Immature natural killer cell (primary cell): Measurements from ENCODE around the gene NR4A3. TPM values are rescaled to one million over a fixed set of nuclear protein-coding genes. Genes with fewer than 3 reads are reported as not detected.
A peak's percentile ranks its signal among the peaks of the same experiment; 100 is the strongest.
"Not testable (repeated sequence)": the region's sequence is repeated elsewhere in the genome, so short reads cannot be mapped to it uniquely, and the experiment has no call there.

Source experiments
- DNase-seq, 3 donors: peaks; one replicate each; pipeline ENCODE4 v3.0.0; 2022; ENCODE audit warnings: mixed read lengths in 1 of 3
- H3K27ac Mint-ChIP-seq, 6 donors: one replicate each; pipeline ENCODE4 v1.8.0; 2020; ENCODE audit warnings: mixed read lengths in 6 of 6, mild to moderate bottlenecking in 5 of 6, inconsistent platforms in 4 of 6, moderate library complexity in 3 of 6
- H3K27me3 Mint-ChIP-seq, 3 donors: one replicate each; pipeline ENCODE4 v1.8.0; 2020 to 2021; ENCODE audit warnings: low read depth in 3 of 3, mild to moderate bottlenecking in 3 of 3, mixed read lengths in 3 of 3, moderate library complexity in 3 of 3, inconsistent platforms in 1 of 3
- H3K36me3 Mint-ChIP-seq, 3 donors: one replicate each; pipeline ENCODE4 v1.8.0; 2020; ENCODE audit warnings: mixed read lengths in 3 of 3, inconsistent platforms in 2 of 3, mild to moderate bottlenecking in 2 of 3
- H3K4me1 Mint-ChIP-seq, 2 donors: one replicate each; pipeline ENCODE4 v1.8.0; 2020; ENCODE audit warnings: inconsistent platforms in 2 of 2, mild to moderate bottlenecking in 2 of 2, mixed read lengths in 2 of 2, moderate library complexity in 1 of 2
- H3K4me3 Mint-ChIP-seq, 5 donors: one replicate each; pipeline ENCODE4 v1.8.0; 2020; ENCODE audit warnings: mild to moderate bottlenecking in 5 of 5, mixed read lengths in 5 of 5, inconsistent platforms in 3 of 5, moderate library complexity in 3 of 5
- H3K9me3 Mint-ChIP-seq, 6 donors: one replicate each; pipeline ENCODE4 v1.8.0; 2020; ENCODE audit warnings: mild to moderate bottlenecking in 6 of 6, mixed read lengths in 6 of 6, inconsistent platforms in 4 of 6, moderate library complexity in 3 of 6
- polyA plus RNA-seq, 3 donors: library from polyadenylated mRNA; unstranded; fragments of 300-500 nt; fragmentation: Illumina TruSeq; gene quantifications; one replicate each; pipeline ENCODE4 v1.2.3, GENCODE V29; 2021

NR4A3 gene
- 1 to 10 TPM in 1 of 3 donors, under 1 TPM in 2; 0.83 to 1.1 (median 0.88) TPM for polyA plus RNA-seq

GRCh38 chr9:99821396-99822108, at the start of gene NR4A3:
TSS of gene NR4A3 (plus strand) at chr9:99821885. CDS start at chr9:99828043, 6,158 bp downstream.
- Mint-ChIP-seq H3K4me3 (peak within 1 kb of the TSS; percentile 93 to 98 (median 96)), H3K27ac (peak within 1 kb of the TSS; percentile 94 to 100 (median 100)), H3K9me3 (peaks cover 0 to 4% (median 0%) of the 10 kb centered on the region in 6 donors), H3K27me3 (peaks cover 66 to 81% (median 71%) of the 10 kb centered on the region in 3 donors), H3K4me1 (peaks cover 72 to 76% of the 10 kb centered on the region in 2 donors), H3K36me3 (no peaks in the 10 kb centered on the region)
- peak; percentile 94 to 95 (median 94) for DNase-seq

GRCh38 chr9:99773468-99774138, 48.1 kb upstream of the NR4A3 start:
- no peak overlapping the region for H3K27ac Mint-ChIP-seq
- DNase-seq: no peak
- H3K9me3 Mint-ChIP-seq: no peaks in the 10 kb centered on the region
- no peaks in the 10 kb centered on the region for H3K36me3 Mint-ChIP-seq
- H3K4me3 Mint-ChIP-seq: no peak overlapping the region
- H3K27me3 Mint-ChIP-seq: peaks cover 2 to 8% (median 2%) of the 10 kb centered on the region in 3 donors
- H3K4me1 Mint-ChIP-seq: no peaks in the 10 kb centered on the region

- H3K27ac Mint-ChIP-seq: no peak overlapping the region
These were observed 43.4 kb upstream of the NR4A3 start for GRCh38 chr9:99778308-99778707.

GRCh38 chr9:99778836-99779235, 42.8 kb upstream of the NR4A3 start:
- Mint-ChIP-seq H3K4me1 (peaks cover 9 to 11% of the 10 kb centered on the region in 2 donors), H3K27me3 (peaks cover 0 to 8% (median 6%) of the 10 kb centered on the region in 3 donors), H3K27ac (no peak overlapping the region), H3K9me3 (no peaks in the 10 kb centered on the region), H3K4me3 (no peak overlapping the region), H3K36me3 (no peaks in the 10 kb centered on the region)
- no peak for DNase-seq

More at GRCh38 chr9:99778308-99778707, 43.4 kb upstream of the NR4A3 start:
- Mint-ChIP-seq H3K4me1 (peaks cover 8 to 9% of the 10 kb centered on the region in 2 donors), H3K9me3 (no peaks in the 10 kb centered on the region), H3K36me3 (no peaks in the 10 kb centered on the region), H3K27me3 (peaks cover 0 to 8% (median 4%) of the 10 kb centered on the region in 3 donors), H3K4me3 (no peak overlapping the region)
- no peak for DNase-seq

- DNase-seq: no peak
- H3K4me1 Mint-ChIP-seq: peaks cover 9 to 11% of the 10 kb centered on the region in 2 donors
- H3K4me3 Mint-ChIP-seq: no peak overlapping the region
- peaks cover 0 to 10% (median 6%) of the 10 kb centered on the region in 3 donors for H3K27me3 Mint-ChIP-seq
- no peak overlapping the region for H3K27ac Mint-ChIP-seq
- H3K36me3 Mint-ChIP-seq: no peaks in the 10 kb centered on the region
- H3K9me3 Mint-ChIP-seq: no peaks in the 10 kb centered on the region
These were observed 42.4 kb upstream of the NR4A3 start for GRCh38 chr9:99779277-99779676.

GRCh38 chr9:99782349-99782748, 39.3 kb upstream of the NR4A3 start:
- not testable (repeated sequence) for H3K9me3 Mint-ChIP-seq, DNase-seq, H3K27ac Mint-ChIP-seq, H3K36me3 Mint-ChIP-seq, H3K4me3 Mint-ChIP-seq
- H3K27me3 Mint-ChIP-seq: peaks cover 0 to 12% (median 5%) of the 10 kb centered on the region in 3 donors
- peaks cover 9 to 11% of the 10 kb centered on the region in 2 donors for H3K4me1 Mint-ChIP-seq

- Mint-ChIP-seq H3K9me3 (no peaks in the 10 kb centered on the region), H3K36me3 (no peaks in the 10 kb centered on the region), H3K4me3 (no peak overlapping the region), H3K4me1 (peaks cover 9 to 11% of the 10 kb centered on the region in 2 donors), H3K27ac (no peak overlapping the region), H3K27me3 (peaks cover 0 to 12% (median 10%) of the 10 kb centered on the region in 3 donors)
- no peak for DNase-seq
These were observed 38.5 kb upstream of the NR4A3 start for GRCh38 chr9:99782962-99783718.

GRCh38 chr9:99783799-99784198, 37.9 kb upstream of the NR4A3 start:
- Mint-ChIP-seq H3K9me3 (no peaks in the 10 kb centered on the region), H3K4me3 (no peak overlapping the region), H3K4me1 (peaks cover 9 to 11% of the 10 kb centered on the region in 2 donors), H3K36me3 (no peaks in the 10 kb centered on the region), H3K27ac (no peak overlapping the region), H3K27me3 (peaks cover 0 to 12% (median 10%) of the 10 kb centered on the region in 3 donors)
- DNase-seq: no peak

GRCh38 chr9:99785010-99785590, 36.6 kb upstream of the NR4A3 start:
- no peaks in the 10 kb centered on the region for H3K9me3 Mint-ChIP-seq
- DNase-seq: no peak
- H3K4me1 Mint-ChIP-seq: peaks cover 9 to 11% of the 10 kb centered on the region in 2 donors
- H3K27ac Mint-ChIP-seq: no peak overlapping the region
- H3K4me3 Mint-ChIP-seq: no peak overlapping the region
- H3K36me3 Mint-ChIP-seq: no peaks in the 10 kb centered on the region
- H3K27me3 Mint-ChIP-seq: peaks cover 2 to 15% (median 10%) of the 10 kb centered on the region in 3 donors

GRCh38 chr9:99787556-99787955, 34.1 kb upstream of the NR4A3 start:
- Mint-ChIP-seq H3K4me1 (peaks cover 8 to 10% of the 10 kb centered on the region in 2 donors), H3K27ac (no peak overlapping the region), H3K27me3 (peaks cover 4 to 15% (median 12%) of the 10 kb centered on the region in 3 donors), H3K36me3 (no peaks in the 10 kb centered on the region), H3K4me3 (no peak overlapping the region), H3K9me3 (no peaks in the 10 kb centered on the region)
- no peak for DNase-seq

- H3K36me3 Mint-ChIP-seq: peaks cover 0 to 4% (median 0%) of the 10 kb centered on the region in 3 donors
- no peaks in the 10 kb centered on the region for H3K4me1 Mint-ChIP-seq
- H3K27ac Mint-ChIP-seq: no peak overlapping the region
- no peak overlapping the region for H3K4me3 Mint-ChIP-seq
- H3K27me3 Mint-ChIP-seq: peaks cover 2 to 8% (median 4%) of the 10 kb centered on the region in 3 donors
- no peak for DNase-seq
- H3K9me3 Mint-ChIP-seq: no peaks in the 10 kb centered on the region
These were observed 28.2 kb upstream of the NR4A3 start for GRCh38 chr9:99793528-99793927.

- H3K36me3 Mint-ChIP-seq: peaks cover 0 to 4% (median 0%) of the 10 kb centered on the region in 3 donors
- DNase-seq: no peak
- peaks cover 0 to 4% (median 2%) of the 10 kb centered on the region in 3 donors for H3K27me3 Mint-ChIP-seq
- no peaks in the 10 kb centered on the region for H3K9me3 Mint-ChIP-seq
- H3K4me1 Mint-ChIP-seq: no peaks in the 10 kb centered on the region
- no peak overlapping the region for H3K27ac Mint-ChIP-seq
- no peak overlapping the region for H3K4me3 Mint-ChIP-seq
These were observed 25.5 kb upstream of the NR4A3 start for GRCh38 chr9:99796231-99796630.

- no peak overlapping the region for H3K27ac Mint-ChIP-seq
- no peak for DNase-seq
- no peak overlapping the region for H3K4me3 Mint-ChIP-seq
- H3K9me3 Mint-ChIP-seq: no peaks in the 10 kb centered on the region
- no peaks in the 10 kb centered on the region for H3K4me1 Mint-ChIP-seq
- no peaks in the 10 kb centered on the region for H3K36me3 Mint-ChIP-seq
- no peaks in the 10 kb centered on the region for H3K27me3 Mint-ChIP-seq
These were observed 19.9 kb upstream of the NR4A3 start for GRCh38 chr9:99801775-99802174.
